Measurements from ENCODE around the gene TDRD10. TPM values are rescaled to one million over a fixed set of nuclear protein-coding genes. Genes with fewer than 3 reads are reported as not detected.

The TDRD10 gene
- total RNA-seq, 1 experiment from 2014 or later = not detected

GRCh38 chr1:154492115-154492514, 9.9 kb upstream of the TDRD10 start:
- Histone ChIP-seq H3K4me3 (no peak overlapping the region), H3K4me1 (replicated peaks; ENCODE audit: insufficient read depth) (no peaks in the 10 kb centered on the region), H3K79me2 (ENCODE audit: low read depth) (no peaks in the 10 kb centered on the region), H4K20me1 (ENCODE audit: insufficient read depth) (peaks cover 5% of the 10 kb centered on the region; the same call in 1 of the 2 replicates), H2AFZ (no peak overlapping the region), H3K4me2 (no peak overlapping the region), H3K9me2 (ENCODE audit: insufficient read depth) (no peaks in the 10 kb centered on the region), H3K36me3 (ENCODE audit: low read depth) (no peaks in the 10 kb centered on the region), H3F3A (ENCODE audit: insufficient read depth, low read depth) (no peaks in the 10 kb centered on the region), H3K9me3 (ENCODE audit: insufficient read depth, low read depth) (no peaks in the 10 kb centered on the region), H3K27ac (no peak overlapping the region), H3K27me3 (ENCODE audit: insufficient read depth, low read depth) (peaks cover 87% of the 10 kb centered on the region)
- no TSS peak for BruUV-seq (replicated peaks)
- no peak for DNase-seq
- ChIA-PET CTCF (interaction anchor here (0.5 kb wide), 1 partner anchor 670 kb away, joined by 4 read pairs; no protein-coding TSS in a partner anchor), POLR2A (ENCODE audit: unreplicated experiment) (no interaction called here)
- TF ChIP-seq EZH2 (IDR thresholded peaks at IDR 0.05; ENCODE audit: low read depth) (no peak), CTCF (conservative IDR thresholded peaks at IDR 0.05) (no peak)
- intact Hi-C loops (cut with micrococcal nuclease; ENCODE audit: unreplicated experiment) = no loop called here

- Histone ChIP-seq H3K36me3 (ENCODE audit: low read depth) (no peaks in the 10 kb centered on the region), H3K9me3 (ENCODE audit: insufficient read depth, low read depth) (no peaks in the 10 kb centered on the region), H4K20me1 (ENCODE audit: insufficient read depth) (peaks cover 5% of the 10 kb centered on the region; the same call in 1 of the 2 replicates), H3F3A (ENCODE audit: insufficient read depth, low read depth) (no peaks in the 10 kb centered on the region), H3K27me3 (ENCODE audit: insufficient read depth, low read depth) (peaks cover 87% of the 10 kb centered on the region), H3K79me2 (ENCODE audit: low read depth) (no peaks in the 10 kb centered on the region), H3K4me3 (no peak overlapping the region), H3K4me1 (replicated peaks; ENCODE audit: insufficient read depth) (no peaks in the 10 kb centered on the region), H3K27ac (no peak overlapping the region), H3K4me2 (no peak overlapping the region), H2AFZ (no peak overlapping the region), H3K9me2 (ENCODE audit: insufficient read depth) (no peaks in the 10 kb centered on the region)
- intact Hi-C loops (cut with micrococcal nuclease; ENCODE audit: unreplicated experiment) = no loop called here
- no TSS peak for BruUV-seq (replicated peaks)
- DNase-seq = no peak
- ChIA-PET CTCF (no interaction called here), POLR2A (ENCODE audit: unreplicated experiment) (no interaction called here)
- TF ChIP-seq EZH2 (IDR thresholded peaks at IDR 0.05; ENCODE audit: low read depth) (no peak), CTCF (conservative IDR thresholded peaks at IDR 0.05) (no peak)
These were observed 8.7 kb upstream of the TDRD10 start for GRCh38 chr1:154493276-154493675.

GRCh38 chr1:154495496-154496273, 6.3 kb upstream of the TDRD10 start:
- intact Hi-C loops (cut with micrococcal nuclease; ENCODE audit: unreplicated experiment) = no loop called here
- no TSS peak for BruUV-seq (replicated peaks)
- peaks cover 5% of the 10 kb centered on the region; the same call in 1 of the 2 replicates for H4K20me1 ChIP-seq (ENCODE audit: insufficient read depth)
- H3F3A ChIP-seq (ENCODE audit: insufficient read depth, low read depth) = no peaks in the 10 kb centered on the region
- CTCF ChIA-PET = no interaction called here
- H3K36me3 ChIP-seq (ENCODE audit: low read depth) = no peaks in the 10 kb centered on the region
- no peaks in the 10 kb centered on the region for H3K79me2 ChIP-seq (ENCODE audit: low read depth)
- no peaks in the 10 kb centered on the region for H3K4me1 ChIP-seq (replicated peaks; ENCODE audit: insufficient read depth)
- TF ChIP-seq EZH2 (IDR thresholded peaks at IDR 0.05; ENCODE audit: low read depth) = no peak
- no peak for TF ChIP-seq CTCF (conservative IDR thresholded peaks at IDR 0.05)
- no peaks in the 10 kb centered on the region for H3K9me3 ChIP-seq (ENCODE audit: insufficient read depth, low read depth)
- POLR2A ChIA-PET (ENCODE audit: unreplicated experiment) = no interaction called here
- H3K9me2 ChIP-seq (ENCODE audit: insufficient read depth) = no peaks in the 10 kb centered on the region
- H3K4me3 ChIP-seq = no peak overlapping the region
- no peak overlapping the region for H2AFZ ChIP-seq
- no peak for DNase-seq
- H3K27ac ChIP-seq = no peak overlapping the region
- peaks cover 91% of the 10 kb centered on the region for H3K27me3 ChIP-seq (ENCODE audit: insufficient read depth, low read depth)
- H3K4me2 ChIP-seq = no peak overlapping the region
